Measurements from ENCODE around the gene BCAS1.

Gene BCAS1

DNA sequence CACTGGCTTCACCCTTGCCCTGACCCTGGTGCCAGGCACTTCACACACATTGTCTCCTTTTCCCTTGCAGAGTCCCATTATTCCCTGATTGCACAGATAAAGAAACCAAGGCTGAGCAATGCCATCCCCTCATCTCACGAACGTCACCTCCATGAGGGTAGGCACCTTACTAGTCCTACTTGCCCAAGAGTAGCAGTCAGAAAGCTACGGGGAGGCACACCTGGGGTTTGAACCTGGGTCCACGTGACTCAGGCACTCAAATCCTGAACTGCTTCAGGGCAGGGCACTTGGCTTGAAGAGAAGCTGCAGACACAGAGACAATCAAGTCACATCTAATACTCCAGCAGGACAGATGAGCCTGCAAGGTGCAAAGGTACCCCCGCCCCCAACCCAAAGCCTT, 1.9 kb downstream of the BCAS1 start:
- no peak for TF ChIP-seq NFIC (IDR thresholded peaks at IDR 0.05)
- no peak for TF ChIP-seq RAD21 (IDR thresholded peaks at IDR 0.05; ENCODE audit: low read depth)
- no peak for TF ChIP-seq FOXM1 (IDR thresholded peaks at IDR 0.05; ENCODE audit: borderline replicate concordance, low read depth)
- TF ChIP-seq TEAD4 (IDR thresholded peaks at IDR 0.05), result no peak
- TF ChIP-seq TCF12 (IDR thresholded peaks at IDR 0.05; ENCODE audit: low read depth), result no peak
- TF ChIP-seq EP300 (IDR thresholded peaks at IDR 0.05; ENCODE audit: borderline replicate concordance), result no peak
- TF ChIP-seq, protein P1, sequence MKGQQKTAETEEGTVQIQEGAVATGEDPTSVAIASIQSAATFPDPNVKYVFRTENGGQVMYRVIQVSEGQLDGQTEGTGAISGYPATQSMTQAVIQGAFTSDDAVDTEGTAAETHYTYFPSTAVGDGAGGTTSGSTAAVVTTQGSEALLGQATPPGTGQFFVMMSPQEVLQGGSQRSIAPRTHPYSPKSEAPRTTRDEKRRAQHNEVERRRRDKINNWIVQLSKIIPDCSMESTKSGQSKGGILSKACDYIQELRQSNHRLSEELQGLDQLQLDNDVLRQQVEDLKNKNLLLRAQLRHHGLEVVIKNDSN (IDR thresholded peaks at IDR 0.05), result no peak
- TF ChIP-seq, protein P2, sequence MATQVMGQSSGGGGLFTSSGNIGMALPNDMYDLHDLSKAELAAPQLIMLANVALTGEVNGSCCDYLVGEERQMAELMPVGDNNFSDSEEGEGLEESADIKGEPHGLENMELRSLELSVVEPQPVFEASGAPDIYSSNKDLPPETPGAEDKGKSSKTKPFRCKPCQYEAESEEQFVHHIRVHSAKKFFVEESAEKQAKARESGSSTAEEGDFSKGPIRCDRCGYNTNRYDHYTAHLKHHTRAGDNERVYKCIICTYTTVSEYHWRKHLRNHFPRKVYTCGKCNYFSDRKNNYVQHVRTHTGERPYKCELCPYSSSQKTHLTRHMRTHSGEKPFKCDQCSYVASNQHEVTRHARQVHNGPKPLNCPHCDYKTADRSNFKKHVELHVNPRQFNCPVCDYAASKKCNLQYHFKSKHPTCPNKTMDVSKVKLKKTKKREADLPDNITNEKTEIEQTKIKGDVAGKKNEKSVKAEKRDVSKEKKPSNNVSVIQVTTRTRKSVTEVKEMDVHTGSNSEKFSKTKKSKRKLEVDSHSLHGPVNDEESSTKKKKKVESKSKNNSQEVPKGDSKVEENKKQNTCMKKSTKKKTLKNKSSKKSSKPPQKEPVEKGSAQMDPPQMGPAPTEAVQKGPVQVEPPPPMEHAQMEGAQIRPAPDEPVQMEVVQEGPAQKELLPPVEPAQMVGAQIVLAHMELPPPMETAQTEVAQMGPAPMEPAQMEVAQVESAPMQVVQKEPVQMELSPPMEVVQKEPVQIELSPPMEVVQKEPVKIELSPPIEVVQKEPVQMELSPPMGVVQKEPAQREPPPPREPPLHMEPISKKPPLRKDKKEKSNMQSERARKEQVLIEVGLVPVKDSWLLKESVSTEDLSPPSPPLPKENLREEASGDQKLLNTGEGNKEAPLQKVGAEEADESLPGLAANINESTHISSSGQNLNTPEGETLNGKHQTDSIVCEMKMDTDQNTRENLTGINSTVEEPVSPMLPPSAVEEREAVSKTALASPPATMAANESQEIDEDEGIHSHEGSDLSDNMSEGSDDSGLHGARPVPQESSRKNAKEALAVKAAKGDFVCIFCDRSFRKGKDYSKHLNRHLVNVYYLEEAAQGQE (IDR thresholded peaks at IDR 0.05; ENCODE audit: low read depth), result no peak
- no peak for TF ChIP-seq ZBTB7A (IDR thresholded peaks at IDR 0.05; ENCODE audit: low read depth)

DNA sequence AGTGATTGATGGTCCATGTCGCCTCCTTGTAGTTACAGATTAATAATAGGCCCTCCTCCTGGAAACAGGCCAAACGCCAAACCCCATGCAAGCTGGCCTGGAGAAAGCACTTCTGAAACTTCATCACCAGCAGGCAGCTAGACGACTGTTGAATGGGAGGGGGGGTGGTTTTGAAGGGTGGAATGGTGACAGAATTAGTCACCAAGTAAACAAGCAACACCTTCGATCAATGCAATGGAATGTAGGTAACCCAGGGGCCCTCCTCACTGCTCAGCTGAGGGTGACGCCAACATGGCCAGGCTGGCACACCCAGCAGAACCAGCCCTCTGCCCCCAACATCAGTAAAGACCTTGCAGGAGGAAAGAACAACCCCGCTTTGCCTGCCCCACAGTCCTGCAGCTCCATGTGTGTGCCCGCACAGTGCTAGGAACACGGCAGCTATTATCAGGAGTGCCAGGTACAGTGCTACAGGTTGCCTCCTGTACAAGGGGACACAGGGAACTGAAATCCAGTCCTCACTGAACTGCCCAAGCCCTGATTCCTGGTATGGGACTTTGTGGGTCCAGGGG, 2.7 kb downstream of the BCAS1 start:
- TF ChIP-seq, protein P3, sequence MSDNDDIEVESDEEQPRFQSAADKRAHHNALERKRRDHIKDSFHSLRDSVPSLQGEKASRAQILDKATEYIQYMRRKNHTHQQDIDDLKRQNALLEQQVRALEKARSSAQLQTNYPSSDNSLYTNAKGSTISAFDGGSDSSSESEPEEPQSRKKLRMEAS (IDR thresholded peaks at IDR 0.05), result peak; percentile 33; the same call in 1 of the 2 replicates
- TF ChIP-seq TEAD4 (IDR thresholded peaks at IDR 0.05), result peak; percentile 87
- TF ChIP-seq EGR1 (IDR thresholded peaks at IDR 0.05), result no peak
- no peak for TF ChIP-seq ZBTB7A (IDR thresholded peaks at IDR 0.05; ENCODE audit: low read depth)
- TF ChIP-seq NFIC (IDR thresholded peaks at IDR 0.05), result peak; percentile 90
- no peak for TF ChIP-seq RAD21 (IDR thresholded peaks at IDR 0.05; ENCODE audit: low read depth)
- TF ChIP-seq TCF12 (IDR thresholded peaks at IDR 0.05; ENCODE audit: low read depth), result peak; percentile 83
- TF ChIP-seq YY1 (IDR thresholded peaks at IDR 0.05; ENCODE audit: low read depth), result no peak
- no peak for TF ChIP-seq FOXM1 (IDR thresholded peaks at IDR 0.05; ENCODE audit: borderline replicate concordance, low read depth)
- peak; percentile 45; the same call in 1 of the 2 replicates for TF ChIP-seq CEBPB (IDR thresholded peaks at IDR 0.05)
- TF ChIP-seq, protein P1 (IDR thresholded peaks at IDR 0.05), result no peak
- TF ChIP-seq TAF1 (IDR thresholded peaks at IDR 0.05; ENCODE audit: low read depth), result no peak
- peak; percentile 81; the same call in 1 of the 2 replicates for TF ChIP-seq EP300 (IDR thresholded peaks at IDR 0.05; ENCODE audit: borderline replicate concordance)
- no peak for TF ChIP-seq CREB1 (IDR thresholded peaks at IDR 0.05; ENCODE audit: low read depth)
- TF ChIP-seq, protein P2 (IDR thresholded peaks at IDR 0.05; ENCODE audit: low read depth), result no peak

DNA sequence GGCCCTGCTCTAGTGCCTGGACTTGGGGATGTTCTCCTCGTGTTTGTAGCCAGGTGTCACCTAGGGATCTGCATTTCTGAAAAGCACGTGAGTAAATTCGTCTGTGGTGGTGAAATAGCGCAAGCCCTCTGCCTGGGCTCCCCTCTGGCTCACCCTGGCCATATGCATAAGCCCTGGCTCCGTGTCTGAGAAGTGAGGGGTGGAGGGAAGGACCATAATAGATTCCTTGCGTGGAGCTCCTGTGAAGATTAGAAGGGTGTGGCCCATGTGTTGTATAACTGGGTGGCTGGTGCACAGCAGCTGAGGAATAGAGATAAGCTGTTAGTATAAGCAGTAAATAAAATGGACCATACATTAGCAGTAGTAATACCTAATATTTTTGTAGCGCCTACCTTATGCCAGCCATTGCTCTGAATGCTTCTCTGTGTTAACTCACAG, 4.8 kb downstream of the BCAS1 start:
- TF ChIP-seq RAD21 (IDR thresholded peaks at IDR 0.05; ENCODE audit: low read depth) (no peak), EGR1 (IDR thresholded peaks at IDR 0.05) (no peak)
- TF ChIP-seq, protein P3 (IDR thresholded peaks at IDR 0.05), result no peak
- TF ChIP-seq, protein P1 (IDR thresholded peaks at IDR 0.05), result no peak

DNA sequence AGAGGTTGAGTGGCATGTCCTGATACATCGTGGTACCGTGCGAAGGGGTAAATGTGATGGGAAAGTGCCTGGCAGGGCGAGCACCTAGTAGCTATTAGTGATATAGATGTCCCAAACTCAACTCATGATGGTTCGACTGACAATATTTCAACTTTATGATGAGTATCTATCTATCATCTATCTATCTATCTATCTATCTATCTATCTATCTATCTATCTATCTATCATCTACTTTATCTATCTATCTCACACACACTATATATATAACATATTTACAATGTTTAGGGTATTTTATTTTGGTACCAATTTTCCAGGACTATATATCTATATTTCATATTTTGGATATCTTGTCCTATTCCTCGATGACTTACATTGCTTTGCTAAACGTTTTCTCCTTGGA, 5.5 kb downstream of the BCAS1 start:
- TF ChIP-seq YY1 (IDR thresholded peaks at IDR 0.05; ENCODE audit: low read depth) (no peak), EGR1 (IDR thresholded peaks at IDR 0.05) (no peak), NFIC (IDR thresholded peaks at IDR 0.05) (no peak), CEBPB (IDR thresholded peaks at IDR 0.05) (no peak), TEAD4 (IDR thresholded peaks at IDR 0.05) (no peak), TCF12 (IDR thresholded peaks at IDR 0.05; ENCODE audit: low read depth) (no peak), FOXM1 (IDR thresholded peaks at IDR 0.05; ENCODE audit: borderline replicate concordance, low read depth) (no peak), CREB1 (IDR thresholded peaks at IDR 0.05; ENCODE audit: low read depth) (no peak), TAF1 (IDR thresholded peaks at IDR 0.05; ENCODE audit: low read depth) (no peak), RAD21 (IDR thresholded peaks at IDR 0.05; ENCODE audit: low read depth) (no peak)
- TF ChIP-seq, protein P1 (IDR thresholded peaks at IDR 0.05), result no peak
- TF ChIP-seq, protein P2 (IDR thresholded peaks at IDR 0.05; ENCODE audit: low read depth), result no peak
- TF ChIP-seq, protein P3 (IDR thresholded peaks at IDR 0.05), result no peak
